Fibroblast of mammary gland (primary cell): Measurements from ENCODE around the gene C10orf90.
A peak's percentile ranks its signal among the peaks of the same experiment; 100 is the strongest.

Source experiments
- DNase-seq: peaks from one replicate; pipeline ENCODE4 v3.0.0-alpha.2; 2010; ENCODE audit warnings: low read depth
- H3K4me3 ChIP-seq: 2 replicates; pipeline ENCODE4 v1.5.1; 2011; ENCODE audit warnings: low read depth, mild to moderate bottlenecking, low read length, moderate library complexity; ENCODE audit not compliant: control insufficient read depth
- TF ChIP-seq, protein P1 (sequence below): conservative IDR thresholded peaks from 2 replicates; pipeline ENCODE4 v1.5.1; 2011; ENCODE audit warnings: low read depth, low read length, inconsistent platforms; ENCODE audit not compliant: control insufficient read depth, insufficient read depth

The C10orf90 gene

DNA sequence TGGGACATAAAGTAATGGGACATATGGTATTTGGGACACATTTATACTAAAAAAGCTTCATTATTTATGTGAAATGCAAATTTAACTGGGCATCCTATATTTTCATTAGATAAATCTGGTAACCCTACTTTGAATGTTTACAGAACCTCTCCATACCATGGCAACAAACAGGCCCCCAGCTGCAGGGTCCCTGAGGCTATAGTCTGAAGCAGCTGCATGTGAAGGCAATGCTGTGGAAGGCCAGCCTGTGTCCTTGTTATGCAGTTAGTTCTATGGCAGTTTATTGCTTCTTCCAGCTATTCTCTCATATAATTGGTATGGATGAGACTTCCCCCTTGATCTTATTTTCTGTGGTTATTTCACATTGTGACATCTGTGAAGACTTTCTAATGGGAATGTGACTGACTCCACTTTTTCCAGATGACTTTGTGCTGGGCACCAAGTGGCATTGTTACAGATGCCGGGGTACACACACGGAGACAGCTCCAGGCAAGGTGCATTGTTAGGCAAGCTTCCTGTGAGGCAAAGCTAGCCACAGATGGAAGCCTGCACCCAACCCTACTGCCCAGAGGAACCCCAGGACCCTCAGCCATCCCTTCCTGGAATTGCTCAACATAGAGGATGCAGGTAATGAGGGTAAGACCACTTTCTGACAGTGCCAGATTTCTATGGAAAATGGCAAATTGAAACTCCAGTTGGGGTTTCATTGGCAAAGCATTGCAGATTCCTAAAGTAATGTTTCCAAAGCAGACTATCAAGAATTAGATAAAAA, 232.7 kb downstream of the C10orf90 start:
- no peak overlapping the region for H3K4me3 ChIP-seq
- no peak for DNase-seq
- TF ChIP-seq, protein P1, sequence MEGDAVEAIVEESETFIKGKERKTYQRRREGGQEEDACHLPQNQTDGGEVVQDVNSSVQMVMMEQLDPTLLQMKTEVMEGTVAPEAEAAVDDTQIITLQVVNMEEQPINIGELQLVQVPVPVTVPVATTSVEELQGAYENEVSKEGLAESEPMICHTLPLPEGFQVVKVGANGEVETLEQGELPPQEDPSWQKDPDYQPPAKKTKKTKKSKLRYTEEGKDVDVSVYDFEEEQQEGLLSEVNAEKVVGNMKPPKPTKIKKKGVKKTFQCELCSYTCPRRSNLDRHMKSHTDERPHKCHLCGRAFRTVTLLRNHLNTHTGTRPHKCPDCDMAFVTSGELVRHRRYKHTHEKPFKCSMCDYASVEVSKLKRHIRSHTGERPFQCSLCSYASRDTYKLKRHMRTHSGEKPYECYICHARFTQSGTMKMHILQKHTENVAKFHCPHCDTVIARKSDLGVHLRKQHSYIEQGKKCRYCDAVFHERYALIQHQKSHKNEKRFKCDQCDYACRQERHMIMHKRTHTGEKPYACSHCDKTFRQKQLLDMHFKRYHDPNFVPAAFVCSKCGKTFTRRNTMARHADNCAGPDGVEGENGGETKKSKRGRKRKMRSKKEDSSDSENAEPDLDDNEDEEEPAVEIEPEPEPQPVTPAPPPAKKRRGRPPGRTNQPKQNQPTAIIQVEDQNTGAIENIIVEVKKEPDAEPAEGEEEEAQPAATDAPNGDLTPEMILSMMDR: no peak

DNA sequence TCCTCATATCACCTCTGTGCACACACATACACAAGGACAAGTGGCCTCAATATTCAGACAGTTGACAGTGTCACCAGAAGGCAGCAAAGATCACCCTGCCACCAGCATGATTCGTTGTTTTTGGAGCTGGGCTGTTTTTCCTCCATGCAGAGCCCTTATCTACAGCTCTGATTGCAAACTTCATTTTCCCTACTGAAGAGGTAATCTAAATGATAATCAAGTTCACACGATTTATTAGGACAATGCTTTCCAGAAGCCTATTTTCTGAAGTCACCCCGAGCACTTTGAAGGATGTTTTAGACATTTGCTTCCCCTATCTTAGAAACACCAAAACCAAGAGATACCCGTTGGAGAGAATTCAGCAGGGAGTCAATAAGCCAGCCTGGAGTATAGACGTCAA, 236.3 kb downstream of the C10orf90 start:
- no peak overlapping the region for H3K4me3 ChIP-seq
- no peak for DNase-seq
- TF ChIP-seq, protein P1: no peak

DNA sequence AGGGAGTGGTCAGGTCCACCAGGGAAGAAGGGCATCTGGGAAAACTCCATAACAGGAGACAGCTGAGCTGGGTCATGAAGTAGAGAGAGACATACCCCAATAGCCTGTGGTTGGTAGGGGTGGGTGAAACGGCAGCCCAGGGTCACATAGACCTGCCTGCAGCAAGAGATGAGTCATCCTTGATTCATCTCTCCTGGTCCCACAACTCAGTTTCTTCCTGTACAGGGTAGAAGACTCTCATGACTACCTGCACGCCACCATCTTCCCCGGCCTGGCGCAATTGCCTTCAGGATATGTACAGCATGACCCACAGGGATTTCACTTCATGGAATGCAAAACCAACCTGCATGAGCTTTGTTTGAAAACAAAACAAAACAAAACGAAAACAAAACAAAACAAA, 237.1 kb downstream of the C10orf90 start:
- TF ChIP-seq, protein P1: no peak
- peak; percentile 28 for DNase-seq
- no peak overlapping the region for H3K4me3 ChIP-seq

DNA sequence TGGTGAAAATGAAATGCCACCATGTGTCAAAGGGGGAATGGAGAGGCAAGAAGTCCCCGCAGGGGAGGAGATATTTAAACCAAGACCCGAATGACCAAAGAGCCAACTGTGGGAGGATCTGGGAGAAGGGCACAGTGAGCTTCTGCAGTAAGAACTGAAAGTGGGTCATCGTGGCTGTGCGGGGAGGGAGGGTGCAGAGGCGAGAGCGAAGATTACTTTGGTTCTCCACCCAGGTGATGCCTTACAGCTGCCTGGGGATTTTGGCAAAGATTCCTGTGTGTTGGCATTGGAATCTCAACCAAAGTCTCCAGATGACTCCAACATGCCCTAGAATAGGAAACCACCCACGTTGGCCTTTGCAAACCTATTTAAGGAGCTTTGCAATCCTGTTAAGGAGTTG, 238.0 kb downstream of the C10orf90 start:
- no peak for DNase-seq
- no peak overlapping the region for H3K4me3 ChIP-seq
- TF ChIP-seq, protein P1: no peak

DNA sequence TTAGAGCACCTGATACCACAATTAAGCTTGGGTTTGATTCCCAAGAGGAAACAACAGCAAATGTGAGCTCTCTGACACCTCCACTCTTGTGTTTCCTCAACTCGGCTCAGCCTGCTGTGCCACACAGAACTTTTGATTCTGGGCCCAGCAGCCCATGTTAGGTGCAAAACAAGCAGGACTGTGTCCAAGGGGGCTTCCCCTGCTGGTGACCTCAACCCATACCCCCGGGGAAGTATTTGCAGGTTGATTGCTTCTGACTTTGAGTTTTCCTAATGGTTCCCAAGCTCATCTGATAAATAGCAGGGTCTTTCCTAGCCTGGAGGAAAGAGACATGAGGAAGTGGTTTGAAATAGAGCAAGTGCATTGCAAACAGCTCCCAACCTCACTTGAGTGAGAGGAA, 238.7 kb downstream of the C10orf90 start:
- no peak overlapping the region for H3K4me3 ChIP-seq
- TF ChIP-seq, protein P1: no peak
- DNase-seq: no peak

DNA sequence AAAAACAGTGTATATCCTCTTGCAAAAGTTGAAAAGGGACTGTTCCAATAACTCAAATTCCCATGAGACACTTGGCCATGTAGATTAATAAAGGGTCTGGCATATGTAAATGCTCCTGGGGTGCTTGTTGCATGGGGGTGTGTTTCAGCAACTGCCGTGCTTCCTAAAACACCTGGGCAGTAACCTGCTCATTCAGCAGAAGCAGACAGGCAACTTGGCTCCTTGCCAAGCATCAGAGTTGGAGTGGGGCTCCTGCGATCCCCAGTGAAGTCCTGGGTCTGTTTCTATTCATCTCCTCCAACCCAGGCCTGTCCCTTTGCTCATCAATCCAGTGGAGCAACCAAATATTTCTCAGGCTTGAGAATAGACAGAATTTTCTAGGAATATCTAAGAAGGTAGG, 240.0 kb downstream of the C10orf90 start:
- H3K4me3 ChIP-seq: no peak overlapping the region
- DNase-seq: no peak
- TF ChIP-seq, protein P1: no peak

DNA sequence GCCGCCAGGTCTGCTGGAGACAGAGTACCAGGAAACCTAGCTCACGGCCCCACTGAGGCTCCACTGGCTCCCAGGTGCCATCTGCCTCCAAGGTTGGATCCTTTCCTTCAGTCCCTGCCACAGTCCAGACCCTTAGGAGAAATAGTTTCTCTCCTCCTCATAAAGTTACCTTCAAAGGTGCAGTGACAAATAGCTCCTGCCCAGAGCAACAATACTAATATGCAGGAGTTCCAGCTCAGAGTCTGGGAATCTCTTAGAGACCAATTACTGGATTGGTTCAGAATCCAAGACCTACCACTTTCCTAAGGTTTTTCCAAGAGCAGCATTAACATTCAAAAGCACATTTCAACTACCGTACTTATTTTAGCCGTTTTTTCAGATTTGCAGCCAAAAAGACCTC, 241.2 kb downstream of the C10orf90 start:
- no peak overlapping the region for H3K4me3 ChIP-seq
- no peak for DNase-seq
- TF ChIP-seq, protein P1: no peak
